Measurements from ENCODE around the gene MAD1L1. TPM values are rescaled to one million over a fixed set of nuclear protein-coding genes. Genes with fewer than 3 reads are reported as not detected.

The MAD1L1 gene
- total and polyA plus RNA-seq, 10 donors, result 47.3 to 118 (median 68.2) TPM

DNA sequence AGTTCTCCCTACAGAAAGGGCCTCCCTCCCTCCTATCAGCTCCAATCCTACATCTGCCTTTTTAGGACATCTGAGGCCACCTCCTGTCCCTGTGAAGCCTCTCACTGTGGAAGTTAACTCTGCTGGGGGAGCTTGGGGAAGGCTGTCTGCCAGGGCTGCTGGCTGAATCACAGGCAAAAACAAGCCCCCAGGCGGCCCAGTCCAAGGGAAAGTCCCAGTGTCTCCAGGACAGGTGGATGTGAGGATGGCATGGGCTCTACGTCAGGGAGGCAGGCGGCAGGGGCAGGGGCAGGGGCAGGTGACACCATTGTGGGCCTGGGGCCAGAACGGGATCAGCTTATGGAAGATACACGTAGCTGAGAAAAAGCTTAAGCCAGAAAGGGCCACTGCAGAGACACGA lies 240.2 kb downstream of the MAD1L1 start:
- H3K27ac ChIP-seq, result no peak overlapping the region
- no peaks in the 10 kb centered on the region for H3K9me3 ChIP-seq
- H3K4me1 ChIP-seq, result peaks cover 0 to 36% (median 10%) of the 10 kb centered on the region in 6 donors
- 91 to 94% (median 92%) methylated on average over 6 of the region's 6 CpGs for WGBS, 5 donors
- peaks cover 0 to 10% (median 0%) of the 10 kb centered on the region in 6 donors for H3K36me3 ChIP-seq
- no peak for TF ChIP-seq POLR2AphosphoS5 (IDR thresholded peaks at IDR 0.05)
- TF ChIP-seq POLR2A (IDR thresholded peaks at IDR 0.05), result no peak
- no peak for TF ChIP-seq CTCF (IDR thresholded peaks at IDR 0.05 in 8 of 11, conservative IDR thresholded peaks at IDR 0.05 in 3 of 11)
- intact Hi-C loops (cut with DNase I; ENCODE audit: low total_unique reads), result no loop called here
- no peak for DNase-seq
- no peaks in the 10 kb centered on the region for H3K27me3 ChIP-seq (replicated peaks in 1 of 7)
- H3K4me3 ChIP-seq, result no peak overlapping the region

DNA sequence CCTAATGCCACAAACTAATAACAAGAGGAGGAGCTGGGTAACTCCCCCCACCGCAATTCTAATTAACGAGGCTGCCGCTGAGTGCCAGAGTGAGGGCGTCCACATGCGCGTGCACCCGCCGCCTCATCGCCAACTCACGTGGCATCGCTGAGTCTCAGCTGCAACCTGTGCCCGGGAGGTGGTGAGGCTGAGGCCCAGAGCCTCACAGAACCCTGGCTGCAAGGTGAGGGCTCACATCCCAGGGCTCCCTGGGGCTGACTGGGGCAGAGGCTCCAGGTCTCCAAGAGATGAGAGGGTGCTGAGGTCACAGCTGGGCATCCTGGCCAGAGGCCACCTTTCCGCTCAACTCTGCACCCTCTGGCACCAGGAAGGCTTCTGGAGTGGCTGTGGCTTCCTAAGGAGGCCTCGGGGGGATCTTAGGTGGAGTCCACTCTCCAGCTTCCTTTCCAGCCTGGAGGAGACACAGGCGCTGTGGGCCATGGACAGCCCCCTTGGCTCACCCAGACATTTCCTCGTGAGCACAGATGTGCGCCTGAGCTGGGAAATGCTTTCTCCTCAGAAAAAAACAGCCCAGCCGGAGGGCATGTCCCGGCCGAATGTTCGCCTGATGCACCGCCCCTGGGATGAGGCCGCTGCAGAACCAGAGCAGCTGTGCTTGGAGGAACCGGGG lies 242.6 kb downstream of the MAD1L1 start:
- 62 to 91% (median 76%) methylated on average over 14 to 24 of the region's 24 CpGs for WGBS, 5 donors
- Histone ChIP-seq H3K27me3 (replicated peaks in 1 of 7) (no peaks in the 10 kb centered on the region), H3K4me1 (peaks cover 0 to 54% (median 13%) of the 10 kb centered on the region in 6 donors), H3K4me3 (no peak overlapping the region), H3K9me3 (no peaks in the 10 kb centered on the region), H3K36me3 (peaks cover 0 to 21% (median 0%) of the 10 kb centered on the region in 6 donors), H3K27ac (no peak overlapping the region)
- intact Hi-C loops (cut with DNase I; ENCODE audit: low total_unique reads), result no loop called here
- no peak for DNase-seq
- TF ChIP-seq POLR2AphosphoS5 (IDR thresholded peaks at IDR 0.05) (peak in 1 of 3 donors; percentile 43), CTCF (IDR thresholded peaks at IDR 0.05 in 8 of 11, conservative IDR thresholded peaks at IDR 0.05 in 3 of 11) (no peak), POLR2A (IDR thresholded peaks at IDR 0.05) (no peak)

- Histone ChIP-seq H3K27me3 (replicated peaks in 1 of 7) (no peaks in the 10 kb centered on the region), H3K4me3 (no peak overlapping the region), H3K4me1 (peaks cover 0 to 53% (median 13%) of the 10 kb centered on the region in 6 donors), H3K9me3 (no peaks in the 10 kb centered on the region), H3K27ac (no peak overlapping the region), H3K36me3 (peaks cover 0 to 23% (median 0%) of the 10 kb centered on the region in 6 donors)
- intact Hi-C loops (cut with DNase I; ENCODE audit: low total_unique reads), result no loop called here
- WGBS, 5 donors, result 96 to 98% (median 97%) methylated on average over 30 to 39 of the region's 39 CpGs
- TF ChIP-seq CTCF (IDR thresholded peaks at IDR 0.05 in 8 of 11, conservative IDR thresholded peaks at IDR 0.05 in 3 of 11) (no peak), POLR2A (IDR thresholded peaks at IDR 0.05) (no peak), POLR2AphosphoS5 (IDR thresholded peaks at IDR 0.05) (no peak)
- DNase-seq, result no peak
These were observed 243.5 kb downstream of the MAD1L1 start for GRCh38 chr7:1989049-1989860.

DNA sequence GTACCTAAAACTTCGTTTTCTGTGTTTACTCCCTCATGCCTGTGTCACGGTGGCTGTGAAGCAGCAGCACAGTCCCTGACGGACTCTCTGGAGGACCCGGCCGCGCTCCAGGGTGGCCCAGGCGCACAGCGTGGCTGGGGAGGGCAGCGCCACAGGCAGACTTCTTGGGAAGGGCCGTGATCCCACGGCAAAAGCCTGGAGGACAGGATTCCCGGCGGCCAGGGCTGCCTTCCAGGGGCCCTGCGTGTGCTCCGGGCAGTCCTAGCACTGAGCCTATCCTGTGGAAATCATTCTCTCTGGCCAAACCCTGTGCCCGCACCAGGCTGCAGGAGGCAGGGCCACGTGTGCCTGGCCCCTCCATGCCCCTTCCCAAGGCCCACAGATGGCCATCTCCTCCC lies 244.2 kb downstream of the MAD1L1 start:
- no peak for TF ChIP-seq POLR2AphosphoS5 (IDR thresholded peaks at IDR 0.05)
- TF ChIP-seq POLR2A (IDR thresholded peaks at IDR 0.05), result no peak
- no peak for TF ChIP-seq CTCF (IDR thresholded peaks at IDR 0.05 in 8 of 11, conservative IDR thresholded peaks at IDR 0.05 in 3 of 11)
- intact Hi-C loops (cut with DNase I; ENCODE audit: low total_unique reads), result no loop called here
- Histone ChIP-seq H3K4me3 (no peak overlapping the region), H3K27ac (no peak overlapping the region), H3K36me3 (peaks cover 0 to 23% (median 0%) of the 10 kb centered on the region in 6 donors), H3K4me1 (peaks cover 0 to 46% (median 13%) of the 10 kb centered on the region in 6 donors), H3K27me3 (replicated peaks in 1 of 7) (no peaks in the 10 kb centered on the region), H3K9me3 (no peaks in the 10 kb centered on the region)
- no peak for DNase-seq
- WGBS, 5 donors, result 91 to 99% (median 96%) methylated on average over 8 to 17 of the region's 17 CpGs
